Cerebellar cortex (tissue), 1 donor: ENCODE data around the gene ARNT2.
A peak's percentile ranks its signal among the peaks of the same experiment; 100 is the strongest.

Experiments
- DNase-seq: peaks from one replicate; pipeline ENCODE4 v3.0.0-alpha.2; 2015; ENCODE audit warnings: low spot score

ARNT2 gene

GRCh38 chr15:80411788-80412288, 7.7 kb downstream of the ARNT2 start:
- no peak for DNase-seq

GRCh38 chr15:80414546-80415357, 10.6 kb downstream of the ARNT2 start:
- DNase-seq: no peak

DNA sequence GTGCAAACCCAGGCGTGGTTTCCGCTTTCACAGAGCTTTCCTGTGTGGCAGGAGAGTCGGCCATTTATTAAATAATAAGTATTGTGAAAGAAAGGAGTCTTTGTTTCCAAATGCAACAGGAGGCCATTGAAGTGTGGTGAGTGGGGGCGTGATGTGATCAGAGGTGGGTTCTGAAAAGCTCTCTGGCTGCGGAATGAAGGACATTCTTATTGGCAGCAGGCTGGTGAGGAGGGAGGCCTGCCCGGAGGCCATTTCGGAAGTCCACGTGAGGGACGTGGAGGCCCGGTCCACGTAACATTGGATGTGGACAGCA, 11.1 kb downstream of the ARNT2 start:
- DNase-seq: no peak

- DNase-seq: no peak
Observed at GRCh38 chr15:80416702-80417101, 12.5 kb downstream of the ARNT2 start.

DNA sequence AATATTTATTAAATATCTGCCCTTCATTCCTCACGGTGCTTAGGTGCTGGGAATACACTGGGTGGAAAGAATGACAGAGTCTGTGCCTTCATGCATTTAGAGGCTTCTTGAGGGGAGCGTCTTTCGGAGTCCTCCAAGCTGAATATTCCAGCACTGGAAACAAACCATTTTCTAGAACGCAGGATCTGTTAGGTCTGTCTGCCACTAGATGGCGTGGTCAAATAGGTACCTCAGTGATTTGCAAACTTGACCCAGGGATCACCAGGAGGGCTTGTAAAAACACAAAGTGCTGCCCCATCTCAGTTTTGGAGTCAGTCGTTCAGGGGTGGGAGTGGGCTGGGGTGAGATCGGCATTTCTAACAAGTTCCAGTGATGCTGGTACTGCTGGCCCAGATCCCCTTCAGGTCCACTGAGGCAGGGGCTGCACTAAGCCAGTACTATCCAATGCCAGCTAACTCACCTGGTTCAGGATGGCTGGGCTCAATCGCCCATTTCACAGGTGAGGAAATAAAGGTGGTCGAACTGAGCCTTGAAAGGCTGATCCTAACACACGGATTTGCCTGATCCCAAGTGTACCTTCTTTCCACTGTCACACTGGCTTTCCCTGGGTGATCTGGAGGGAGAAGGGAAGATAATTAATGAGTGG, 14.8 kb downstream of the ARNT2 start:
- peak; percentile 18 for DNase-seq

DNA sequence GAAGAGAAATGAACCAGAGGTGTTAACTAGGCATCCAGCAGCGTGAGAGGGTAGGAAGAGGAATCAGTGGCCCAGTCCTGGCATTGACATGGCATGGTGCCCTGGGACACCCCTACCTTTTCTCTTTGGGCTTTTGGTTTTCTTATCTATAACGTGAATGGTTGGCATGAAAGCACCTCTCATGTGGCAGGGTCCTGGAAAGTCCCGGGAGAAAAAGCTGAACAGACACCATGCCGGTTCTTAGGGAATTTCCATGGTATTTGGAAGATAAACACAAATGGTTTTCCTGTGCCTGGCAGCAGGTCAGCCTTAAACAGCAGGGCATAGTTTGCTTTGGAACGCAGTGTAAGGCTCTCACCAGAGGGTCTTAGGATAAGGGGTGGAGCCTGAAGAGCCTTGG, 15.4 kb downstream of the ARNT2 start:
- no peak for DNase-seq

DNA sequence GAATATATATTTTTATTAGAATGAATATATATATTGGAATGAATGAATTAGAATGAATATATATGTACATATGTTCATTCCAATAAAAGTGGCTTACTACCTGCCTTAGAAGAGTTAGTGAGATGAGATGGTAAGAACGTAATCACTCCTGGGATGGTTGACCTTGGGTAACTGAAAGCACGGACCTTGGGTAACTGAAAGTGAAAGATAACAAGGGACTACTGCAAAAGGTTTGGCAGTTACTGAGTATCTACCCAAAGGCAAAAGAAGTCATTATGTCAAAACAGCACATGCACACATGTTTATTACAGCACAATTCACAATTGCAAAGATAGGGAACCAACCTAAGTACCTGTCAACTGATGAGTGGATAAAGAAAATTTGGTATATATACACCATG, 16.5 kb downstream of the ARNT2 start:
- no peak for DNase-seq

DNA sequence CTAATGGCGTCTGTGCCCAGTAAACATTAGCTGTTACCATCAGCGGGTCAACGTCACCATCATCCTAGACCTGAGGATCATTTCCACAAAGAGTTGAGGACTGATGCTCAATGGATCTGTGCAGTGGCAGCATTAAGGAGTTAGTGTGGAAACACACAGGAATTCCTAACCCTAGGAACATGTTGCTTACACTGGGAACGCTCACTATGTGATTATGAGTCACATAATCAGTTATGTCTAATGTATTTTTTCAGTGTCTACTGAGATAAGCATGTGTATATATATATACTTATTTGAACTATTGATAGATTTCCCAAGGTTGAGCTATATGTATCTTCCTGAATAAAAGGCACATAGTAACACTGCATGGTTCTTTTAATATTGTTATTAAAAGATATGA, 19.0 kb downstream of the ARNT2 start:
- no peak for DNase-seq

GRCh38 chr15:80424381-80424780, 20.2 kb downstream of the ARNT2 start:
- no peak for DNase-seq

GRCh38 chr15:80426316-80426715, 22.1 kb downstream of the ARNT2 start:
- DNase-seq: no peak

DNA sequence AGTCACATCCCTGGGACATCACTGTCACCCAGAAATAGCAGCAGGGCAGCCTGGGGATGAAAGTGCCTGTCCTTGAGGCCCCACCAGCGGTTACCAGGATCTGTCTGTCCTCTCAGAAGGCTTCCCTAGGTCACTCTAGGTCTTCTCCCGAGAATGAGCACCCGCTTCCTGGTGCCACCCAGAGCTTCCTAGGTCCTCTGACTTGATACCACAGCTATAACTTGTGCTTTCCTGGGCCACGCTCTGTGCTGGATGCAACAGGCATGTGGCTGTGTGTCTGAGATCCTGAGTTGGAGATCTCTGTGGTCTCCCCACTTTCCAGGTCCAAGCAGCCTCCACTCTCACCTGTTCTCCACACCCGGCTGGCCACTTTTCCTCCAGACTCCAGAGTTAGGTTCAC, 25.8 kb downstream of the ARNT2 start:
- DNase-seq: no peak

GRCh38 chr15:80431635-80432344, 27.6 kb downstream of the ARNT2 start:
- no peak for DNase-seq

GRCh38 chr15:80432345-80432702, 28.1 kb downstream of the ARNT2 start:
- DNase-seq: no peak

DNA sequence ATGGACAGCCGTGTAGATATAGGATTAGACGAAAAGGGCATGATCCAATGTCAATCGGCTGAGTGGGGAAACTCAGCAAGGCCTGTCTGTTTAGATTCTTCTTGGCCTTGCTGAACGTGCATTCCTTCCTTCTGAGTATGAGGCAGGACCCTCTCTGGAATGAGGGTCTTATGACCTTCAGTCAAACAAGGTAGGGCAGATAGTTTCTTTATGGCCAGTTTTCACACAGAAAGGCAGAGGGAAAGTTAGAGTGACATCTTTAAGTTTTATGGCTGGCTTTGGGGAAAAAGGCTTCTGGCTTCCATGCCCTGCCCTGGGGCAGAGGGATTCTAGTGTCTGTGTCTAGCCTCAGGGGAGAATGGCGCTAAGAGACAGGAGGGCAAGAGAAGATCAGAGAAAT, 29.7 kb downstream of the ARNT2 start:
- DNase-seq: no peak

DNA sequence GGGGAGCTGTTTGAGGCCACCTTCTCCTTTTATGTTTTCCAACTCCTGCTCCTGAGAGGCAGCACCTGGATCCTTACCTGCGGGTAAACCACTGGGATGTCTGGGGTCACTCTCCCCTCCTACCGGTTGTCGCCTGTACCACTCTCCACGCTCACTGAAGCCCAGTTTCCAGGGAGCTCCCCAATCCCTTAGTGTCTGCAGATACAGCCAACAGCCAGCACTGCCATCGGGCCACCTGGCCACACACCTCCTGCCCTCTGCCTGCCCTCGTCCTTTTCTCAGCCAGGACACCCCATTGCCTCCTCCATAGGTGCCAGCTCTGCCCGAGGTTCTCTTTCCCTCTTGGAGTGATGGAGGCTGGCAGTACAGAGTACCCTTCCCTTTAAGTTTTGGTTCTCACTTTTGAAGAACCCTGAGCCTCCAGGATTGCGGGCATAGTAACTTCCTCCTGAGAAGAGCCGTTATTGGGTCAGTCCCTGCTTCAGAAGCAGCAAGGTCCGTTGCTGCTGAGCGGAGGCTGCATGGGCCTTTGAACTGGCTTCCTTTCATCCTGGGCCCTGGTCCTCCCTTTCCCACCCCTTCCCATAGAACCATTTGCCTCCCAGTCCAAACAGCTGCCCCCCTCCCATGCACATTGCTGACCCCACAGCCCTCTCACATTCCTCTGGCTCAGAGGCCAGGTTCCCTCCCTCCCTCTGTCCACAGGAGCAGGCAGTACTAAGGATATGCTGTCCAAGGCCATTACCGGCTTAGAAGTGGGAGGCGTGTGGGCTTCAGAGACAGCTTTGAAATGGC, 30.9 kb downstream of the ARNT2 start:
- DNase-seq: no peak

- no peak for DNase-seq
Observed at GRCh38 chr15:80436511-80437307, 32.5 kb downstream of the ARNT2 start.

- DNase-seq: no peak
Observed at GRCh38 chr15:80437334-80437891, 33.2 kb downstream of the ARNT2 start.

DNA sequence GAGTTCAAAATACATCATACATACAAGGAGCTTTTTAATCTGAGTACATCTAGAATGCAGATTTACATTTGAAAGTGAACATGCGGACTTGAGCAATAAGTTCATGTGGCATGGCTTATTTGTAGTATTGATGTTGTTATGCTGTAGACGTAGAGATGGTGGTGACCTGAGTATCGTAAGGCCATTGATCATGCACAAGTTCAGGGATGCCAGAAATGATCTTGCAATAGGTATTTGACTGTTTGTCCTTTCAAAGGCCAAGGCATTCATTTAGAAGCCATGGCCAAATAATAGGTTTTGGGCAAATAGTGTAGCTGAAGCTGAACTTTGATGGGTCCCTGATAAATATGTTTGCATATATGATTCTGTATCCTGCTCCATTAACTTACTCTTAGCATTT, 35.0 kb downstream of the ARNT2 start:
- DNase-seq: no peak

- no peak for DNase-seq
Observed at GRCh38 chr15:80440024-80440423, 35.8 kb downstream of the ARNT2 start.

DNA sequence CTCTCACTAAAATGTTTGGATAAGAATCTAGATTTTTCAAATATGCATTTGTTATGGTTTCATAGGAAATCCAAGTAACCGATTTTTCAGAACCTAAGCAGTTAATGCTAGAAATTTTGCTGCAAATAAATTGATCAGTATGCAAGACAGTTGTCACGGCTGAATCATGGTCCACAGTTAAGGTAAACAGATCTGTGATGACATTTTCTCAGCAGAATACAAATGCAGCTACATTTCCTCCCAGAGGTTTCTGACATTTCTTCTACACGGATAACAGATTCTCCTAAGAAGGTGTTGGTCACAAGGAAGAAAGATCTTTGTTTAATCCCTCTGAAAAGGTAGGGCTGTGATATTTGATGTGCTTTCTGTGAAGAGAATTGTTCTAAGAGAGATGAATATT, 36.9 kb downstream of the ARNT2 start:
- no peak for DNase-seq

DNA sequence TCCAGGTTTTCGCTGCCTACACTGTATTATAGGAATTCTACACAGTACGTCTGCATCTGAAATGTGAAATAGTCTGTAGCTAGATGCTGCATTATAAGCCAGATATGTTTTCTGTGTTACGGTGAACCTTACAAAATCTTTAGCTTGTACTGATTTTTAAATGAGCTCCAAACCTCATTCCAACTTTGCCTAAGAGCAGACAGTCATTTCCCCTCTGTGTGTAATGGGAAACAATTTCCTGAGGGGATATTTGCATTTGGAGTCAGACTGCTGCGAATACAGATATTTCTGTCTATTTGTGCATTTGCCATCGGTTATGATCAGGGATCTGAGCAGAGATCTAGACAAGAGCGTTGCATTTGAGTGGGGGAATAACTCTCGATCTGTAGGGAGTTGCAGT, 37.5 kb downstream of the ARNT2 start:
- DNase-seq: no peak
